Stomach (tissue), 4 donors: ENCODE measurements around the gene ABLIM3.

Source experiments
- POLR2A ChIP-seq, 4 donors: fragments of 450-650 bp; IDR thresholded peaks; one replicate each; pipeline ENCODE4 v1.6.1; 2016; ENCODE audit warnings: antibody characterized with exemption in 4 of 4, control low read depth in 2 of 4, mild to moderate bottlenecking in 1 of 4, moderate library complexity in 1 of 4
- TF ChIP-seq, protein P1 (sequence below), 7 experiments: fragments of 450-650 bp in 4 of 7; fragments of 200-600 bp in 3 of 7; sonication (generic) in 3 of 7; IDR thresholded peaks; one replicate each; pipeline ENCODE4 v1.5.1; 2016 to 2019; ENCODE audit warnings: antibody characterized with exemption in 7 of 7, control low read depth in 2 of 7, mild to moderate bottlenecking in 1 of 7

DNA sequence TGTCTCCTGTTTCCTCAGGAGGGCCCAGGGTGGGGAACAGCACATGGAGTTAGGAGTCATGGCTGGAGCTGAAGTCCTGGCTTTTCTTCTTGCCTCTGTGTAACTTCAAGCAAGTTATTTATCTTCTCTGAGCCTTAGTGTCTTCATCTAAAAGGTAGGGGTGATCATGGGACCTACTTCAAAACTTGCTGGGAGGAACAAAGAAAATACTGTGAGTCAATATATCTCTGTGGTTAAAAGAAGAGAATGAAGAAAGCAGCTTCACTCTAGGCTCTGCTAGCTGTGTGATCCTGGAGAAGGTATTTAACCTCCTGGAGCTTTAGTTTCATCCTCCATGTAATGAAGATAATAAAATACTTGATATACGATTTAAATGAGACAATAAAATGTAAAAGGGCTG lies 156.9 kb downstream of the ABLIM3 start:
- no peak for TF ChIP-seq POLR2A (IDR thresholded peaks at IDR 0.05)
- TF ChIP-seq, protein P1, sequence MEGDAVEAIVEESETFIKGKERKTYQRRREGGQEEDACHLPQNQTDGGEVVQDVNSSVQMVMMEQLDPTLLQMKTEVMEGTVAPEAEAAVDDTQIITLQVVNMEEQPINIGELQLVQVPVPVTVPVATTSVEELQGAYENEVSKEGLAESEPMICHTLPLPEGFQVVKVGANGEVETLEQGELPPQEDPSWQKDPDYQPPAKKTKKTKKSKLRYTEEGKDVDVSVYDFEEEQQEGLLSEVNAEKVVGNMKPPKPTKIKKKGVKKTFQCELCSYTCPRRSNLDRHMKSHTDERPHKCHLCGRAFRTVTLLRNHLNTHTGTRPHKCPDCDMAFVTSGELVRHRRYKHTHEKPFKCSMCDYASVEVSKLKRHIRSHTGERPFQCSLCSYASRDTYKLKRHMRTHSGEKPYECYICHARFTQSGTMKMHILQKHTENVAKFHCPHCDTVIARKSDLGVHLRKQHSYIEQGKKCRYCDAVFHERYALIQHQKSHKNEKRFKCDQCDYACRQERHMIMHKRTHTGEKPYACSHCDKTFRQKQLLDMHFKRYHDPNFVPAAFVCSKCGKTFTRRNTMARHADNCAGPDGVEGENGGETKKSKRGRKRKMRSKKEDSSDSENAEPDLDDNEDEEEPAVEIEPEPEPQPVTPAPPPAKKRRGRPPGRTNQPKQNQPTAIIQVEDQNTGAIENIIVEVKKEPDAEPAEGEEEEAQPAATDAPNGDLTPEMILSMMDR (IDR thresholded peaks at IDR 0.05) = no peak
